Sigmoid colon (tissue), 4 donors: ENCODE data around the gene DHRS7B.
"Not testable (repeated sequence)": the region's sequence is repeated elsewhere in the genome, so short reads cannot be mapped to it uniquely, and the experiment has no call there.

Experiments
- CTCF ChIP-seq, 4 experiments: fragments of 450-650 bp in 3 of 4; fragments of 200-600 bp in 1 of 4; IDR thresholded peaks; one replicate each; pipeline ENCODE4 v1.5.1; 2016 to 2019; ENCODE audit warnings: antibody characterized with exemption in 4 of 4, mild to moderate bottlenecking in 3 of 4, moderate library complexity in 2 of 4
- EP300 ChIP-seq, 4 donors: sonication (generic); formaldehyde crosslinking; IDR thresholded peaks; one replicate each; pipeline ENCODE4 v1.6.1; 2017; ENCODE audit warnings: antibody characterized with exemption in 4 of 4
- POLR2AphosphoS5 ChIP-seq, 4 donors: sonication (generic); formaldehyde crosslinking; IDR thresholded peaks; one replicate each; pipeline ENCODE4 v1.6.1; 2017; ENCODE audit warnings: antibody characterized with exemption in 4 of 4

- not testable (repeated sequence) for TF ChIP-seq CTCF, POLR2AphosphoS5, EP300 (IDR thresholded peaks at IDR 0.05)
These were observed 15.3 kb downstream of the DHRS7B start for GRCh38 chr17:21142065-21142464.
